Mammary epithelial cell (primary cell): Measurements from ENCODE around the gene ZFYVE16.

Experiments used
- CTCF ChIP-seq, 2 donors: IDR thresholded peaks in 1 of 2; conservative IDR thresholded peaks in 1 of 2; 2 replicates each; pipeline ENCODE4 v1.5.1; 2011 to 2012; ENCODE audit warnings: inconsistent platforms in 2 of 2, low read length in 2 of 2, mild to moderate bottlenecking in 2 of 2, control low read depth in 1 of 2, low read depth in 1 of 2; ENCODE audit not compliant: insufficient read depth in 1 of 2; ENCODE audit errors: extremely low read depth in 1 of 2
- EZH2 ChIP-seq: IDR thresholded peaks from 2 replicates; pipeline ENCODE4 v1.6.1; 2012; ENCODE audit warnings: low read length, inconsistent platforms, borderline replicate concordance

- TF ChIP-seq EZH2, result no peak
- no peak for TF ChIP-seq CTCF (conservative IDR thresholded peaks at IDR 0.05 in 1 of 2, IDR thresholded peaks at IDR 0.05 in 1 of 2; ENCODE audit: extremely low read depth in 1 of 2, insufficient read depth in 1 of 2, low read depth in 1 of 2, low read length in 2 of 2)
These were observed 33.7 kb upstream of the ZFYVE16 start for GRCh38 chr5:80374188-80374587.
